ENCODE measurements around the gene CBR3. TPM values are rescaled to one million over a fixed set of nuclear protein-coding genes. Genes with fewer than 3 reads are reported as not detected.

The CBR3 gene
- total and polyA plus RNA-seq, 2 of the 4 experiments (the other 2 are of a cell fraction) = 13.4 to 15.4 TPM

DNA sequence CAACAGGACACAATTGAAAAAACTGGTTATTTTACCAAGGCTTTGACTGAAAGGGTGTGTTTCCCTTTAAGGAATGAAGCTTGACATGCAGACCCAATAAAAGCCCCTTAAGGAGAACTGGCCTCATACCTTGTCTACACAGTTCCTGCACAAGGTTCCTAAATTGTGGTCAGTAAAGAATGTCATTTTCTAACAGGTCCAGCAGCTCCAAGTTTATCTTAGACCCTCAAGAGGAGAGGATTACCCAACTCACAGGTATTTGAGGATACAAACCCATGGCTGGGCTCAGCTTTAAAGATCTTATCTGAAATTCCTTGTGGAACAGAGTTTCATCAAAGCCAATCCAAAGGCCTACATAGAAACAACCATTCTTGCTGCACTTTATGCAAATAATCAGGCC, 31.4 kb upstream of the CBR3 start:
- Histone ChIP-seq H2BK120ac (ENCODE audit: low read depth, low read length) (no peak overlapping the region), H4K91ac (ENCODE audit: insufficient read depth, low read depth, low read length) (no peak overlapping the region), H3K4me2 (ENCODE audit: low read depth, low read length) (no peak overlapping the region), H3K9ac (ENCODE audit: low read depth, low read length) (no peak overlapping the region), H2BK20ac (ENCODE audit: low read depth, low read length) (no peak overlapping the region), H4K5ac (ENCODE audit: low read depth, low read length) (no peak overlapping the region), H3K79me1 (ENCODE audit: low read depth in 1 of 2, low read length in 2 of 2) (no peaks in the 10 kb centered on the region), H4K20me1 (ENCODE audit: insufficient read depth, low read length) (no peaks in the 10 kb centered on the region), H3K4ac (ENCODE audit: low read depth, low read length) (no peak overlapping the region), H3K9me3 (ENCODE audit: control insufficient read depth, insufficient read depth, low read length) (no peaks in the 10 kb centered on the region), H3K23ac (ENCODE audit: low read depth, low read length) (no peak overlapping the region), H2BK15ac (ENCODE audit: low read depth, low read length) (no peak overlapping the region), H2AK5ac (ENCODE audit: low read depth, low read length) (no peak overlapping the region), H3K56ac (ENCODE audit: extremely low read depth, insufficient read depth, low read length) (no peak overlapping the region), H4K8ac (ENCODE audit: low read depth in 2 of 2, low read length in 2 of 2) (no peak overlapping the region), H3K27me3 (ENCODE audit: control insufficient read depth, insufficient read depth, low read length) (peaks cover 56% of the 10 kb centered on the region), H2AK9ac (replicated peaks; ENCODE audit: low read depth, low read length, poor library complexity) (no peak overlapping the region), H3K18ac (ENCODE audit: low read depth, low read length) (no peak overlapping the region), H2BK5ac (ENCODE audit: low read depth, low read length, poor library complexity, severe bottlenecking) (no peak overlapping the region), H2AFZ (replicated peaks; ENCODE audit: low read length, poor library complexity) (no peak overlapping the region), H3K9me1 (ENCODE audit: insufficient read depth, low read length) (no peaks in the 10 kb centered on the region), H3K27ac (ENCODE audit: insufficient read depth, low read length) (no peak overlapping the region), H3K4me1 (ENCODE audit: control insufficient read depth, insufficient read depth, low read length) (no peaks in the 10 kb centered on the region), H3K36me3 (ENCODE audit: control insufficient read depth, insufficient read depth, low read length) (no peaks in the 10 kb centered on the region), H3K4me3 (ENCODE audit: insufficient read depth, low read depth, low read length) (no peak overlapping the region), H3K14ac (replicated peaks; ENCODE audit: low read depth, low read length) (no peak overlapping the region)
- in situ Hi-C loops (cut with MboI; ENCODE audit: low sequenced_read_pairs) (no loop called here), intact Hi-C loops (cut with micrococcal nuclease) (no loop called here), dilution Hi-C loops (cut with HindIII; ENCODE audit: low sequenced_read_pairs, unreplicated experiment) (no loop called here)
- ChIA-PET CTCF (no interaction called here), POLR2A (ENCODE audit: unreplicated experiment) (interaction anchor here (0.5 kb wide), 1 partner anchor 1164 kb away, joined by 3 read pairs; no protein-coding TSS in a partner anchor)
- no peak for TF ChIP-seq MAZ (IDR thresholded peaks at IDR 0.05; ENCODE audit: borderline replicate concordance, low read depth, low read length)
- TF ChIP-seq, protein P1, sequence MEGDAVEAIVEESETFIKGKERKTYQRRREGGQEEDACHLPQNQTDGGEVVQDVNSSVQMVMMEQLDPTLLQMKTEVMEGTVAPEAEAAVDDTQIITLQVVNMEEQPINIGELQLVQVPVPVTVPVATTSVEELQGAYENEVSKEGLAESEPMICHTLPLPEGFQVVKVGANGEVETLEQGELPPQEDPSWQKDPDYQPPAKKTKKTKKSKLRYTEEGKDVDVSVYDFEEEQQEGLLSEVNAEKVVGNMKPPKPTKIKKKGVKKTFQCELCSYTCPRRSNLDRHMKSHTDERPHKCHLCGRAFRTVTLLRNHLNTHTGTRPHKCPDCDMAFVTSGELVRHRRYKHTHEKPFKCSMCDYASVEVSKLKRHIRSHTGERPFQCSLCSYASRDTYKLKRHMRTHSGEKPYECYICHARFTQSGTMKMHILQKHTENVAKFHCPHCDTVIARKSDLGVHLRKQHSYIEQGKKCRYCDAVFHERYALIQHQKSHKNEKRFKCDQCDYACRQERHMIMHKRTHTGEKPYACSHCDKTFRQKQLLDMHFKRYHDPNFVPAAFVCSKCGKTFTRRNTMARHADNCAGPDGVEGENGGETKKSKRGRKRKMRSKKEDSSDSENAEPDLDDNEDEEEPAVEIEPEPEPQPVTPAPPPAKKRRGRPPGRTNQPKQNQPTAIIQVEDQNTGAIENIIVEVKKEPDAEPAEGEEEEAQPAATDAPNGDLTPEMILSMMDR (conservative IDR thresholded peaks at IDR 0.05; ENCODE audit: low read depth, low read length) = no peak
- TF ChIP-seq, protein P2, sequence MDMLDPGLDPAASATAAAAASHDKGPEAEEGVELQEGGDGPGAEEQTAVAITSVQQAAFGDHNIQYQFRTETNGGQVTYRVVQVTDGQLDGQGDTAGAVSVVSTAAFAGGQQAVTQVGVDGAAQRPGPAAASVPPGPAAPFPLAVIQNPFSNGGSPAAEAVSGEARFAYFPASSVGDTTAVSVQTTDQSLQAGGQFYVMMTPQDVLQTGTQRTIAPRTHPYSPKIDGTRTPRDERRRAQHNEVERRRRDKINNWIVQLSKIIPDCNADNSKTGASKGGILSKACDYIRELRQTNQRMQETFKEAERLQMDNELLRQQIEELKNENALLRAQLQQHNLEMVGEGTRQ (IDR thresholded peaks at IDR 0.05; ENCODE audit: low read depth, low read length) = no peak
- no peak for TF ChIP-seq POLR2A (IDR thresholded peaks at IDR 0.05; ENCODE audit: low read depth, low read length)
- no peak for TF ChIP-seq RCOR1 (IDR thresholded peaks at IDR 0.05; ENCODE audit: insufficient replicate concordance, low read length)
- TF ChIP-seq RFX5 (IDR thresholded peaks at IDR 0.05; ENCODE audit: low read depth, low read length) = no peak
- TF ChIP-seq RAD21 (IDR thresholded peaks at IDR 0.05; ENCODE audit: low read length) = no peak
- TF ChIP-seq CEBPB (IDR thresholded peaks at IDR 0.05; ENCODE audit: low read depth, low read length) = no peak
- ATAC-seq (ENCODE audit: low read depth) (no peak), DNase-seq (no peak)
- BruUV-seq (replicated peaks) = no TSS peak
